ENCODE data around the gene PCSK4.
"Not testable (repeated sequence)": the region's sequence is repeated elsewhere in the genome, so short reads cannot be mapped to it uniquely, and the experiment has no call there.

The PCSK4 gene

DNA sequence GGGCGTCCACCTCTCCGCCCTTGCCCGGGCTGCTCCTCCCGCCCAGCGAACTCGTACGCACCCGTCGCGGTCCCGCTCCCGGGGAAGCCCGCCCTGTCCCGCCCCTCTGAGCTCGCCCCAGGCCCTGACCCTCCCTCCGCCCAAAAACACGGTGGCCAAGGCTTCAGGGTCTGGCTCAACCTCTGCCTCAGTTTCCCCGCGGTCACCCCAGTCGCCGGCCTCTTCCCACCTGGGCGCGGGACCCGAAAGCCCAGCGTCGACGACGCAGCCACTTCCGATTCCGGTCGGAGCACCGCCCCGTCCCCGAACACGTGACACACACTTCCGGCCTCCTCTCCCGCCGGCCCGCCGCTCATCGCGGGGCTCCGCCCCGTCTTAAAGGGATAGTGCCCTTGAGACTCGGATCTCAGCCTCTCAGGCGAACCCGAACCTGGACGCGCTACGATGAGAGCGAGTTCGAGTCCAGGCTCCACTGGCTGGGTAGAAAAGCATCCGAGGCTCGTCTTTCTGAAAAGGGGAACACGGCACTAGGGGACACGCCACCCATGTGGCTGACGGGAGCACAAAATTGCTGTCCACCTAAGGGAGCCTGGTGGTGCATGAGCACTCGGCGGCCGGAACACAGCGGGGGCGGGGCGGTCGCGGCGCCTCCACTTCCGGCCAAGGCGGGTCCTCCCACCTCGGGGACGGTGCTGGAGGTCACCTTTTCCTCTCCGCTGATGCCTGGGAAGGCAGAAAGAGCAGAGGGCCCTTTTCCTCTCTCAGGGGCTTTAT lies 11.0 kb downstream of the PCSK4 start, which contains the start of gene C19orf25:
Gene C19orf25, minus strand, starts transcription at position 282 of the 774 bp plus-strand sequence. CDS start 312 bp downstream, outside the sequence.
- Histone ChIP-seq H3K27me3 (ENCODE audit: control insufficient read depth in 2 of 2, insufficient read depth in 2 of 2, low read length in 2 of 2) (no peaks in the 10 kb centered on the region), H3K4me3 (ENCODE audit: low read length in 2 of 2) (peak within 1 kb of the TSS; percentile 88 to 95), H3K27ac (ENCODE audit: low read depth in 2 of 2, low read length in 2 of 2) (peak within 1 kb of the TSS; percentile 85 to 86), H3K9ac (ENCODE audit: low read depth in 1 of 2, low read length in 2 of 2) (peak within 1 kb of the TSS; percentile 63 to 85), H3K9me3 (ENCODE audit: control insufficient read depth in 2 of 2, low read length in 2 of 2) (no peaks in the 10 kb centered on the region), H3K4me1 (ENCODE audit: control insufficient read depth in 2 of 2, insufficient read depth in 2 of 2, low read length in 2 of 2) (peaks cover 7 to 12% of the 10 kb centered on the region in 2 donors), H3K36me3 (ENCODE audit: control insufficient read depth in 2 of 2, insufficient read depth in 2 of 2, low read length in 2 of 2) (peaks cover 3% of the 10 kb centered on the region in 2 donors)

DNA sequence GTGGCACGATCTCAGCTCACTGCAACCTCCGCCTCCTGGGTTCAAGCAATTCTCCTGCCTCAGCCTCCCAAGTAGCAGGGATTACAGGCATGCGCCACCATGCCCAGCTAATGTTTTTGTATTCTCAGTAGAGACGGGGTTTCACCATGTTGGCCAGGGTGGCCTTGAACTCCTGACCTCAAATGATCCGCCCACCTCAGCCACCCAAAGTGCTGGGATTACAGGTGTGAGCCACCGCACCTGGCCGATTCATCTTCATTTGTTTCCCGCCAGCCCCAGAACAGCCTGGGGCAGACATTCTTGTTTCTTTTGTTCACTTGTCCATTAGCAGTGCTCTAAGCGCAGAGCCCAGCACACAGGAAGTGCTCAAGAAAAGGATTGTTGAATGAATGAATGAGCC lies 13.1 kb downstream of the PCSK4 start:
- not testable (repeated sequence) for H3K9me3 ChIP-seq (ENCODE audit: control insufficient read depth in 2 of 2, low read length in 2 of 2); H3K36me3 ChIP-seq (ENCODE audit: control insufficient read depth in 2 of 2, insufficient read depth in 2 of 2, low read length in 2 of 2); H3K9ac ChIP-seq (ENCODE audit: low read depth in 1 of 2, low read length in 2 of 2); H3K4me3 ChIP-seq (ENCODE audit: low read length in 2 of 2); H3K27me3 ChIP-seq (ENCODE audit: control insufficient read depth in 2 of 2, insufficient read depth in 2 of 2, low read length in 2 of 2); H3K27ac ChIP-seq (ENCODE audit: low read depth in 2 of 2, low read length in 2 of 2)
- H3K4me1 ChIP-seq (ENCODE audit: control insufficient read depth in 2 of 2, insufficient read depth in 2 of 2, low read length in 2 of 2): peaks cover 7 to 12% of the 10 kb centered on the region in 2 donors

DNA sequence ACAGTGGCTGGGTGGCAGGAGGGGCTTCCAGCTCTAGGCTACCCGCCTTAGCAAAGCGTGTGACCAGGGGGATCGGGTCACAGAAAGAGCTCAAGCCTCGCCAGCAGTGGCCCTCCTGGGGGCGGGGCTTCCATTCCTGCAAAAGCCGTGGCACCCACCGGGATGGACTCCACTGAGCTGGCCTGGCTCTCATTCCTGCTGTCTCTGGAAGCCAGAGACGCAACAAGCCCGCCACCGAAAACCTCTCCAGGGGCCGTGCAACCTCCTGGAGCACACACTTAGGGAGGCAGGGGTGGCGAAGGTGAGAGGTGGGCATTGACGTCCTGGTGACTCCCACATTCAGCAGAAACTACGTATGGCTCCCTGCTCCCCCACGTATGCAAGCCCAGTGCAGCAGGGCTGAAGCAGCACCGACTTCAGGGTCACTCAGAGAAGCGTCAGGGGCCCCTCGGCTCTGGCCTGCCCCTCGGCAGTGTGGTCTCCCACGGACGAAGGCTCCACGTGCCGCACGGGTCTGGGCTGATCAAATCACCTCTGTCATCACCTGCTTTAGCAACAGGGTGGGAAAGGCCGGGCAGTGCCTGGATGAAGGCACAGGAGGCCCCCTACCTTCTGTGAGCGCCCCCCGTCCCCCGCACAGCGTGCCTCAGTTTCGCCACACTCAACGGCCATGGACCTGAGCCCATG lies 14.3 kb downstream of the PCSK4 start:
- Histone ChIP-seq H3K4me1 (ENCODE audit: control insufficient read depth in 2 of 2, insufficient read depth in 2 of 2, low read length in 2 of 2) (peaks cover 16 to 19% of the 10 kb centered on the region in 2 donors), H3K27ac (ENCODE audit: low read depth in 2 of 2, low read length in 2 of 2) (no peak overlapping the region), H3K4me3 (ENCODE audit: low read length in 2 of 2) (no peak overlapping the region), H3K9ac (ENCODE audit: low read depth in 1 of 2, low read length in 2 of 2) (no peak overlapping the region), H3K9me3 (ENCODE audit: control insufficient read depth in 2 of 2, low read length in 2 of 2) (no peaks in the 10 kb centered on the region), H3K36me3 (ENCODE audit: control insufficient read depth in 2 of 2, insufficient read depth in 2 of 2, low read length in 2 of 2) (peaks cover 3% of the 10 kb centered on the region in 2 donors), H3K27me3 (ENCODE audit: control insufficient read depth in 2 of 2, insufficient read depth in 2 of 2, low read length in 2 of 2) (peaks cover 19% of the 10 kb centered on the region in 2 donors)

DNA sequence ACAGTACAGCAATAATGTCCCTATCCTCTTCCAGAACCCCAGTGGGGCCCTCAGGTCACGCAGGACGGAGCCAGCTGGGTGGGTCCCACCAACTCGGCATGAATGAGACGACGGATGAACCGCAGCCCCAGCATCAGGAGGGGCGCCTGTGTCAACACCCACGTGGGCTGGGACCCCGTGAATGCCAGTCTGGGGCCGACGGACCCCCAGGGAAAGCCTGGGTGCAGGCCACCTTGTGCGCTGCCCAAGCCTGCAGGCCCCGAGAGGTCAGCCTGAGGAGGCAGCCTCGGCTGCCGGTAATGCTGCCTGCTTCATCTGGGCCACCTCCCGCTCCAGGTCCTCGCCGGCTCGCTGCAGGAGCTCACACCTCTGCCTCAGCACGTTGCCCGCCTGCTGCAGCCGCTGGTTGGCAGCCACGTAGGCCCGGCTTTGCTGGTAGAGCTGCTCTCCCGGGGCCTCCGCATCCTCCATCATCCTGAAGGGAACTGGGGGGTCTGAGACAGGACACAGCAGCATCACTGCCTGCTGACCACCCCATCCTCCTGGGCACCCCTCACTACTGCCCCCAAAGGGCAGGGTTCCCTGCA lies 15.3 kb downstream of the PCSK4 start:
- H3K36me3 ChIP-seq (ENCODE audit: control insufficient read depth in 2 of 2, insufficient read depth in 2 of 2, low read length in 2 of 2): peaks cover 3% of the 10 kb centered on the region in 2 donors
- H3K4me3 ChIP-seq (ENCODE audit: low read length in 2 of 2): no peak overlapping the region
- H3K27ac ChIP-seq (ENCODE audit: low read depth in 2 of 2, low read length in 2 of 2): no peak overlapping the region
- no peaks in the 10 kb centered on the region for H3K9me3 ChIP-seq (ENCODE audit: control insufficient read depth in 2 of 2, low read length in 2 of 2)
- H3K27me3 ChIP-seq (ENCODE audit: control insufficient read depth in 2 of 2, insufficient read depth in 2 of 2, low read length in 2 of 2): peaks cover 21 to 27% of the 10 kb centered on the region in 2 donors
- H3K9ac ChIP-seq (ENCODE audit: low read depth in 1 of 2, low read length in 2 of 2): no peak overlapping the region
- H3K4me1 ChIP-seq (ENCODE audit: control insufficient read depth in 2 of 2, insufficient read depth in 2 of 2, low read length in 2 of 2): peaks cover 26 to 29% of the 10 kb centered on the region in 2 donors

DNA sequence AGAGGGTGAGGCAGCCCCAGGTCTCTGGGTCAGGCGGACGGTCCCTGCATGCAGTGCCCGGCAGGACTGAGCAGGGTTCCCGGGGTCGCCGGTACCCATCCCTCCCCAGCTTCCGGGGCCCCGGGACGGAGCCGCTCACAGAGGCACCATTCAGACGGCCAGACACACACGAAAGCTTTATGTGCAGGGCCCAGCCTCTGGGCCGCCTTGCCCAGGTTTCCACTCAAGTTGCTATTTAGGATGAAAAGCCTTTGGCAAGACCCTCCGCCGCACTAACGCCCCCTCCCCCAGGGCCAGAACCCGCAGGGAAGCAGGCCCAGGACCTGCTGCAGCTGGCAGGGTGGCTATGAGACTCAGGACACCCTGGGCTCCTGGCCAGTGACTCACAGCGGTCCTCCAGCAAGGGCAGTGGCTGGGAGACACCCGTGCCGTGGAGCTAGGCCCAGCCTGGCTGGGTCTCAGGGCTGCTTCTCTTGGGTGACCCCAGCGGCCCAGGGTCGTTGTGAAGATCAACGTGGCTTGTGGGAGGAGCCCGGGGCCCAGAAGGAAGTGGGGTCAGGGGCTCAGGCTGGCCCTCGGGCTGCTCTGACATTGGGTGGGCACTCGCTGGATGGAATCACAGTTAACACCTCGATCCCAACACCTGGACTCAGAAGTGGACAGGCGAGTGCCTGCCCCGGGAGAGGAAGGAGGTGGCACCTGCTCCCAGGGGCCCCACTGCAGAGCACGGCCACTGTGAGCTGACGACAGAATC lies 16.0 kb downstream of the PCSK4 start:
- Histone ChIP-seq H3K4me3 (ENCODE audit: low read length in 2 of 2) (no peak overlapping the region), H3K36me3 (ENCODE audit: control insufficient read depth in 2 of 2, insufficient read depth in 2 of 2, low read length in 2 of 2) (peaks cover 3% of the 10 kb centered on the region in 2 donors), H3K4me1 (ENCODE audit: control insufficient read depth in 2 of 2, insufficient read depth in 2 of 2, low read length in 2 of 2) (peaks cover 25 to 27% of the 10 kb centered on the region in 2 donors), H3K9ac (ENCODE audit: low read depth in 1 of 2, low read length in 2 of 2) (no peak overlapping the region), H3K9me3 (ENCODE audit: control insufficient read depth in 2 of 2, low read length in 2 of 2) (no peaks in the 10 kb centered on the region), H3K27me3 (ENCODE audit: control insufficient read depth in 2 of 2, insufficient read depth in 2 of 2, low read length in 2 of 2) (peaks cover 21 to 31% of the 10 kb centered on the region in 2 donors), H3K27ac (ENCODE audit: low read depth in 2 of 2, low read length in 2 of 2) (no peak overlapping the region)

DNA sequence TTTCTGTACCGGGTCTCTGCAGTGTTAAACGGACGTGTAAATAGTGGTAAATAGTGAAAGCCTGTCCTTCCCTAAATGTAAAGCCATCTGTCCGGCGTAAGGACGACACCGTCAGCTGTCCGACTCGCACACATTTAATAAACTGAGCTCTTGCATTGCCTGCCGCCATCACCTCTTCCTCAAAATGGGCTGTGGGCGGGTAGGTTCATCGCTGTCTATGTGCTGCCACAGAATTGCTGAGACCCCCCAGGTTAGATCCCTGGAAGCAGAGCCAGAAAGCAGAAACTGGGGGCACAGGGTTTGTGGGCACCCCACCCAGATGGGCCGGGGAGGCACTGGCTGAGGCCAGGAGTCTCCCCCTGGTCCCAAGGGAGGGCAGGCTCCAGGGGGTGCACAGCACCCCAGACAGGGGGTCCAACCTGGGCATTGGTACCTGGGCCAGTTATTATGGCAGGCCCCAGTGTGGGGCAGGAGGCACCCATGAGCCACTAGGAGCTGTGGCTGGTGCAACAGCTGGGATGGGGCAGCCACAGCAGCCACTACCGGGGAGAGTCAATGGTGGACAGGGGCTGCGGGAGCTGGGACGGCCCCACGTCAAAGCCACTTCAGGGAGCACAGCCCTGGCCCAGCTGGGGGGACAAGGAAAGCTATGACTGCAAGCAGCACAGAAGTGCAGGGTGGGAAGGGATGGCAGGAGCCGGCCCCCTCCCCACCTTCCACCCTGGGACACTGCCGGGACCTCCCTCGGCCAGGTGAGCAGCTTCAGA lies 16.9 kb downstream of the PCSK4 start:
- Histone ChIP-seq H3K27me3 (ENCODE audit: control insufficient read depth in 2 of 2, insufficient read depth in 2 of 2, low read length in 2 of 2) (peaks cover 24 to 34% of the 10 kb centered on the region in 2 donors), H3K9me3 (ENCODE audit: control insufficient read depth in 2 of 2, low read length in 2 of 2) (no peaks in the 10 kb centered on the region), H3K4me3 (ENCODE audit: low read length in 2 of 2) (no peak overlapping the region), H3K36me3 (ENCODE audit: control insufficient read depth in 2 of 2, insufficient read depth in 2 of 2, low read length in 2 of 2) (peaks cover 3% of the 10 kb centered on the region in 2 donors), H3K9ac (ENCODE audit: low read depth in 1 of 2, low read length in 2 of 2) (no peak overlapping the region), H3K4me1 (ENCODE audit: control insufficient read depth in 2 of 2, insufficient read depth in 2 of 2, low read length in 2 of 2) (peaks cover 21 to 26% of the 10 kb centered on the region in 2 donors), H3K27ac (ENCODE audit: low read depth in 2 of 2, low read length in 2 of 2) (no peak overlapping the region)

DNA sequence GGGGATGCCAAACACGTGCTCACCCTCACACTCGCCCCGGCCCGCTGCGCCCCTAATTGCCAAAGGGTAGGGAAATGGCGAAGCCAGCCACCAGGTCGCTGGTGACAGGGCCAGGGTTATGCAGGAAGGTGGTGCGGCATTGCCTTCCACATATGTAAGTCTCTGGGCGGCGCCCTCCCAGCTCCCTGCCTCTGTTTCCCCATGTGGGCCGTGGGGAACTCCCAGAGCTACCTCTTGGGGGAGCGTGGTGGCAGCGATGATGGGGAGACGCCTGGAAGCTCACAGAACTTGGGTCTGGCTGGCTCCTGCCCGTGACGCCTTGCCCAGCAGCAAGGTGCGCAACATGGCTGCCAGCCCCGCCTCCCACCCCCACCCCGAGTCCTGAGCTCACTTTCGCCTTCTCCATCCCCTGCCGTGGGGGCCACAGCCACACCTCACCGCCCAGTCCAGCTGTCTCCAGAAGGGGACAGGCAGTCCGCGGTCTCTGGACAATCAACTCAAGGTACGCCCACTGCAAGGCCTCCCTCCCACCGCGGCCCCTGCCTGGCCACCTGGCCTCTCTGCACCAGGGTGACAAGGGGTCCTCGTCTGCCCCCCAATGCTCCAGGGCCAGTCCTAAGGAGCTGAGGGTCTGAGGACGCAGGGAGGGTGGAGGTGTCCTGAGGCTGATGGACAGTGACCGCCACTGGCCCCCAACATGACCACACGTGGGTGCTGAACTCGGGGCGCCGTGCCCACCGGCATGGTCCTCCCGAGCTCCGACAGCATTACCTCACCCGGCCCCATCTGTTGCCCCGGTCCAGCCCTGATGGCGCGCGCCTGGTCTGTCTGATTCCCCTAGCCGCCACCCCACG lies 17.7 kb downstream of the PCSK4 start:
- H3K27me3 ChIP-seq (ENCODE audit: control insufficient read depth in 2 of 2, insufficient read depth in 2 of 2, low read length in 2 of 2): peaks cover 28 to 41% of the 10 kb centered on the region in 2 donors

DNA sequence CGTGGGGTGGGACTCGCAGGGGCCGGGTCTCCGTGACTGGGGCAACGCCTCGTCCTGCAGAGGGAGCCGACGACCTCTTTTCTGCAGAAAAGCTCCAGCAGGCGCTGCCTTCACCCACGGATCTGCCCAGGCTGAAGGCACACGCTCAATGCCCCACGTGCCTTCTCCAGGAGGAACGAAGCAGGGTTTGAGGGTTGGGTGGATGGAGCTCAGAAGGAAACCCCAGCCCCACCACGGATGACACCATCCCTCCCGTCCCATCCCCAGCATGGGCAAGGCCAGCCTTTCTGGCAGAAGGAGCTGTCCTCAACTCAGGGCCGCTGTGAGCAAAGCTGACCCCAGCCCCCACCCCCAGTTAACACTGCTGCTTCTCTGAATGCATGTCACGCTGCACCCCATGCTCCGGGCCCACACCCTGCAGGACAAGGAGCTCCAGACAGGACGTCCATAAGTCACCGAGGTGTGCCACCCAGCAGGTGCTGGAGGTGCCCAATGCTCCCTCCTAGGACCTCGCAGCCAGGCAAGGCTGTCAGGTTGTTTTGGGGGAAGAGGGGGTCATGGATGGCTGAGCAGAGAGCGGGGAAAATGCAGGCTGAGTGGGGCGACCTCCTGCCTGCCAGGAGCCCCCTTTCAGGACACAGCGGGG lies 18.5 kb downstream of the PCSK4 start:
- Histone ChIP-seq H3K27ac (ENCODE audit: low read depth in 2 of 2, low read length in 2 of 2) (no peak overlapping the region), H3K36me3 (ENCODE audit: control insufficient read depth in 2 of 2, insufficient read depth in 2 of 2, low read length in 2 of 2) (peaks cover 3% of the 10 kb centered on the region in 2 donors), H3K9me3 (ENCODE audit: control insufficient read depth in 2 of 2, low read length in 2 of 2) (no peaks in the 10 kb centered on the region), H3K27me3 (ENCODE audit: control insufficient read depth in 2 of 2, insufficient read depth in 2 of 2, low read length in 2 of 2) (peaks cover 31 to 48% of the 10 kb centered on the region in 2 donors), H3K4me3 (ENCODE audit: low read length in 2 of 2) (no peak overlapping the region), H3K4me1 (ENCODE audit: control insufficient read depth in 2 of 2, insufficient read depth in 2 of 2, low read length in 2 of 2) (peaks cover 26 to 35% of the 10 kb centered on the region in 2 donors), H3K9ac (ENCODE audit: low read depth in 1 of 2, low read length in 2 of 2) (no peak overlapping the region)

More for the DNA sequence above, 17.7 kb downstream of the PCSK4 start:
- Histone ChIP-seq H3K9ac (ENCODE audit: low read depth in 1 of 2, low read length in 2 of 2) (no peak overlapping the region), H3K4me3 (ENCODE audit: low read length in 2 of 2) (no peak overlapping the region), H3K4me1 (ENCODE audit: control insufficient read depth in 2 of 2, insufficient read depth in 2 of 2, low read length in 2 of 2) (peaks cover 26 to 31% of the 10 kb centered on the region in 2 donors), H3K27ac (ENCODE audit: low read depth in 2 of 2, low read length in 2 of 2) (no peak overlapping the region), H3K9me3 (ENCODE audit: control insufficient read depth in 2 of 2, low read length in 2 of 2) (no peaks in the 10 kb centered on the region), H3K36me3 (ENCODE audit: control insufficient read depth in 2 of 2, insufficient read depth in 2 of 2, low read length in 2 of 2) (peaks cover 3% of the 10 kb centered on the region in 2 donors)
